ENCODE data around the gene AGAP3. TPM values are rescaled to one million over a fixed set of nuclear protein-coding genes. Genes with fewer than 3 reads are reported as not detected.

The AGAP3 gene
- total RNA-seq, 1 donor from 2014 or later, result 156 TPM

DNA sequence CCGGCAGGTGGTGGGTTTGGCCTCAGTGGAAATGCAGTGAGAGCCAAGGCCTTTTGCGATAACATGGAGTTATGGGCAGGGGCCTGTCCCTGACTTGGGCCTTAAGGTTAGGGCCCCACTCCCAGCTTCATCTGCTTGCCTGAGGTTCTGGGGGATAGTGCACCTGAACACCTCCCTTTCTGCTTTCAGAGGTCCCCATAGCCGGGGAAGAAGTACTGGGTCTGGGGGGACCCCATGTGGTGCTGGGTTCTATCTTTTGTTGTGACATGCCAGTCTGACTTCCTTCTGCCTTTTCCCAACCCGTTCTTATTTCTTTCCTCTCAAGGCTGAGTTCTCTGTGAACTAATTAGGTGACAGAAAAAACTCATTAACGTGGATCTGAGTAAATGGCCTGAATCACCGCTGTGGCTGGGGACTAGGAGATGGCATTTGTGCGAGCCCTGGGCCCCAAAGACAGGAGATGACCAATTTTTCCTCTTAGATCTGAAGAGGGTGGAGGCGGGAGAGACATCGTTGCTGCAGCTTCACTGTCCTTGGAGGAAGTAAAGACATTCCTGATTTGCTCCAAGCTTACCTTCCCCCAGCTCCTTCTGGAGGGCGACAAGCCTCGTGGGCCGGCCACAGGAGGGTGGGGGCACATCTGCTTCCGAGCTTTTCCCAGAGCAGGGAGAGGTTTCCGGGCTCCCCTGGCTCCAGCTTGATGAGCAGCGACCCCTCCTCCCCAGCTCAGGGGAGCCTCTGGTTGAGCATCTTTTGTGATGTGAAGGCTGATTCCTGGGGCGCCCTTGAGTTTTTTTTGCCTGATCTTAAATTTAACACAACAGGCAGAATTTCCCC, 2.0 kb downstream of the AGAP3 start:
- no peak overlapping the region for H2AFZ ChIP-seq (ENCODE audit: low read depth, low read length)
- peaks cover 34% of the 10 kb centered on the region for H3K4me1 Mint-ChIP-seq (ENCODE audit: low read depth, unreplicated experiment)

GRCh38 chr7:151088856-151089699, 2.8 kb downstream of the AGAP3 start:
- Histone ChIP-seq H3K36me3 (ENCODE audit: insufficient read depth, low read length) (no peaks in the 10 kb centered on the region), H3K4me2 (ENCODE audit: low read length) (peak overlapping the region; percentile 99), H3K9ac (ENCODE audit: low read length) (peak overlapping the region; percentile 82), H3K4me3 (ENCODE audit: insufficient read depth, low read depth, low read length) (peak overlapping the region; percentile 83), H4K20me1 (ENCODE audit: insufficient read depth, low read length) (peaks cover 70% of the 10 kb centered on the region), H3K27ac (ENCODE audit: low read depth, low read length) (peak overlapping the region; percentile 61), H3K9me3 (ENCODE audit: insufficient read depth, low read depth, low read length) (no peaks in the 10 kb centered on the region), H2AFZ (ENCODE audit: low read depth, low read length) (peak overlapping the region; percentile 8), H3K79me2 (ENCODE audit: insufficient read depth, low read length) (peaks cover 73% of the 10 kb centered on the region), H3K4me1 (ENCODE audit: insufficient read depth, low read length) (peaks cover 32% of the 10 kb centered on the region), H3K27me3 (ENCODE audit: insufficient read depth, low read length) (no peaks in the 10 kb centered on the region)
- peaks cover 5% of the 10 kb centered on the region for H3K36me3 Mint-ChIP-seq (ENCODE audit: low read depth, unreplicated experiment)
- H3K4me1 Mint-ChIP-seq (ENCODE audit: low read depth, unreplicated experiment), result peaks cover 34% of the 10 kb centered on the region
- no peaks in the 10 kb centered on the region for H3K9me3 Mint-ChIP-seq (ENCODE audit: unreplicated experiment)
- TF ChIP-seq EZH2 (IDR thresholded peaks at IDR 0.05; ENCODE audit: insufficient read depth, low read length), result no peak
- no peak for TF ChIP-seq CTCF (IDR thresholded peaks at IDR 0.05; ENCODE audit: insufficient read depth, low read depth, low read length)
- peak overlapping the region; percentile 83 for H3K27ac Mint-ChIP-seq (ENCODE audit: unreplicated experiment)
- H3K27me3 Mint-ChIP-seq (ENCODE audit: low read depth, unreplicated experiment), result no peaks in the 10 kb centered on the region
- peak overlapping the region; percentile 88 for H3K4me3 Mint-ChIP-seq (ENCODE audit: unreplicated experiment)
- DNase-seq (ENCODE audit: low read depth) (peak; percentile 52), FAIRE-seq (no peak)

More for the DNA sequence above, 2.0 kb downstream of the AGAP3 start:
- peak overlapping the region; percentile 82 for H3K9ac ChIP-seq (ENCODE audit: low read length)
- FAIRE-seq (no peak), DNase-seq (ENCODE audit: low read depth) (no peak)
- peaks cover 61% of the 10 kb centered on the region for H4K20me1 ChIP-seq (ENCODE audit: insufficient read depth, low read length)
- H3K4me3 ChIP-seq (ENCODE audit: insufficient read depth, low read depth, low read length), result peak overlapping the region; percentile 83
- H3K9me3 ChIP-seq (ENCODE audit: insufficient read depth, low read depth, low read length), result no peaks in the 10 kb centered on the region
- H3K27me3 ChIP-seq (ENCODE audit: insufficient read depth, low read length), result no peaks in the 10 kb centered on the region
- no peak for TF ChIP-seq EZH2 (IDR thresholded peaks at IDR 0.05; ENCODE audit: insufficient read depth, low read length)
- TF ChIP-seq CTCF (IDR thresholded peaks at IDR 0.05; ENCODE audit: insufficient read depth, low read depth, low read length), result no peak
- Mint-ChIP-seq H3K36me3 (ENCODE audit: low read depth, unreplicated experiment) (peaks cover 5% of the 10 kb centered on the region), H3K9me3 (ENCODE audit: unreplicated experiment) (no peaks in the 10 kb centered on the region), H3K4me3 (ENCODE audit: unreplicated experiment) (peak overlapping the region; percentile 88), H3K27ac (ENCODE audit: unreplicated experiment) (peak overlapping the region; percentile 83), H3K27me3 (ENCODE audit: low read depth, unreplicated experiment) (no peaks in the 10 kb centered on the region)
- peaks cover 32% of the 10 kb centered on the region for H3K4me1 ChIP-seq (ENCODE audit: insufficient read depth, low read length)
- H3K27ac ChIP-seq (ENCODE audit: low read depth, low read length), result peak overlapping the region; percentile 61
- H3K79me2 ChIP-seq (ENCODE audit: insufficient read depth, low read length), result peaks cover 65% of the 10 kb centered on the region
- peak overlapping the region; percentile 99 for H3K4me2 ChIP-seq (ENCODE audit: low read length)
- no peaks in the 10 kb centered on the region for H3K36me3 ChIP-seq (ENCODE audit: insufficient read depth, low read length)

All from astrocyte (in vitro differentiated cells and primary cell).